ENCODE measurements around the gene HORMAD2. TPM values are rescaled to one million over a fixed set of nuclear protein-coding genes. Genes with fewer than 3 reads are reported as not detected.

Gene HORMAD2
- polyA plus RNA-seq, 1 experiment: not detected

GRCh38 chr22:30064172-30064571 is 16.1 kb upstream of the HORMAD2 start:
- CTCF ChIA-PET: no interaction called here
- no peak overlapping the region for H3K4me3 ChIP-seq (ENCODE audit: low read depth, low read length)
- no peak for DNase-seq (ENCODE audit: low read depth)
- no peak for TF ChIP-seq CTCF (IDR thresholded peaks at IDR 0.05; ENCODE audit: insufficient read depth, low read depth, low read length)
- H3K36me3 ChIP-seq (ENCODE audit: control insufficient read depth, insufficient read depth, low read length): no peaks in the 10 kb centered on the region
- H3K27me3 ChIP-seq (ENCODE audit: control insufficient read depth, insufficient read depth, low read length): peaks cover 2% of the 10 kb centered on the region; the same call in 1 of the 2 replicates
- POLR2A ChIA-PET: no interaction called here

- Histone ChIP-seq H3K27me3 (ENCODE audit: control insufficient read depth, insufficient read depth, low read length) (peaks cover 12% of the 10 kb centered on the region), H3K36me3 (ENCODE audit: control insufficient read depth, insufficient read depth, low read length) (no peaks in the 10 kb centered on the region), H3K4me3 (ENCODE audit: low read depth, low read length) (no peak overlapping the region)
- CTCF ChIA-PET: no interaction called here
- no peak for DNase-seq (ENCODE audit: low read depth)
- TF ChIP-seq CTCF (IDR thresholded peaks at IDR 0.05; ENCODE audit: insufficient read depth, low read depth, low read length): no peak
- POLR2A ChIA-PET: no interaction called here
Measured at GRCh38 chr22:30073743-30074142, 6.5 kb upstream of the HORMAD2 start.

- Histone ChIP-seq H3K4me3 (ENCODE audit: low read depth, low read length) (no peak overlapping the region), H3K27me3 (ENCODE audit: control insufficient read depth, insufficient read depth, low read length) (peaks cover 12% of the 10 kb centered on the region), H3K36me3 (ENCODE audit: control insufficient read depth, insufficient read depth, low read length) (no peaks in the 10 kb centered on the region)
- ChIA-PET POLR2A (no interaction called here), CTCF (no interaction called here)
- TF ChIP-seq CTCF (IDR thresholded peaks at IDR 0.05; ENCODE audit: insufficient read depth, low read depth, low read length): no peak
- DNase-seq (ENCODE audit: low read depth): no peak
Measured at GRCh38 chr22:30074147-30074546, 6.1 kb upstream of the HORMAD2 start.

GRCh38 chr22:30074994-30075393 is 5.3 kb upstream of the HORMAD2 start:
- ChIA-PET POLR2A (no interaction called here), CTCF (interaction anchor here (0.5 to 2.9 kb wide), 3 partner anchors 14 to 439 kb away, joined by 3 to 11 read pairs (median 5); no protein-coding TSS in a partner anchor)
- no peak for TF ChIP-seq CTCF (IDR thresholded peaks at IDR 0.05; ENCODE audit: insufficient read depth, low read depth, low read length)
- H3K36me3 ChIP-seq (ENCODE audit: control insufficient read depth, insufficient read depth, low read length): no peaks in the 10 kb centered on the region
- H3K27me3 ChIP-seq (ENCODE audit: control insufficient read depth, insufficient read depth, low read length): peaks cover 12% of the 10 kb centered on the region
- DNase-seq (ENCODE audit: low read depth): no peak
- no peak overlapping the region for H3K4me3 ChIP-seq (ENCODE audit: low read depth, low read length)

- H3K4me3 ChIP-seq (ENCODE audit: low read depth, low read length): no peak overlapping the region
- CTCF ChIA-PET: interaction anchor here (0.5 to 2.9 kb wide), 3 partner anchors 11 to 86 kb away, joined by 3 to 11 read pairs (median 3); no protein-coding TSS in a partner anchor
- H3K27me3 ChIP-seq (ENCODE audit: control insufficient read depth, insufficient read depth, low read length): peaks cover 10% of the 10 kb centered on the region
- no peak for DNase-seq (ENCODE audit: low read depth)
- TF ChIP-seq CTCF (IDR thresholded peaks at IDR 0.05; ENCODE audit: insufficient read depth, low read depth, low read length): no peak
- POLR2A ChIA-PET: no interaction called here
- no peaks in the 10 kb centered on the region for H3K36me3 ChIP-seq (ENCODE audit: control insufficient read depth, insufficient read depth, low read length)
Measured at GRCh38 chr22:30077279-30077880, 2.9 kb upstream of the HORMAD2 start.
